Measurements from ENCODE around the gene MYBBP1A. TPM values are rescaled to one million over a fixed set of nuclear protein-coding genes. Genes with fewer than 3 reads are reported as not detected.

MYBBP1A gene
- total RNA-seq, 1 donor from 2014 or later = 73.5 TPM

GRCh38 chr17:4577386-4577993, 22.3 kb upstream of the MYBBP1A start:
- Mint-ChIP-seq H3K9me3 (no peaks in the 10 kb centered on the region), H3K27ac (peak overlapping the region; percentile 85), H3K4me1 (peaks cover 64% of the 10 kb centered on the region), H3K4me3 (no peak overlapping the region), H3K27me3 (ENCODE audit: low read depth) (no peaks in the 10 kb centered on the region), H3K36me3 (no peaks in the 10 kb centered on the region)
- DNase-seq (ENCODE audit: low spot score in 2 of 2, unreplicated experiment in 2 of 2) = no peak
- no peak for TF ChIP-seq CTCF (IDR thresholded peaks at IDR 0.05; ENCODE audit: unreplicated experiment)

- TF ChIP-seq CTCF (IDR thresholded peaks at IDR 0.05; ENCODE audit: unreplicated experiment) = no peak
- Mint-ChIP-seq H3K9me3 (no peaks in the 10 kb centered on the region), H3K27me3 (ENCODE audit: low read depth) (no peaks in the 10 kb centered on the region), H3K27ac (peak overlapping the region; percentile 88), H3K4me1 (peaks cover 57% of the 10 kb centered on the region), H3K36me3 (no peaks in the 10 kb centered on the region), H3K4me3 (no peak overlapping the region)
- DNase-seq (ENCODE audit: low spot score in 2 of 2, unreplicated experiment in 2 of 2) = no peak
Observed at GRCh38 chr17:4576729-4577322, 21.6 kb upstream of the MYBBP1A start.

GRCh38 chr17:4576161-4576558, 21.0 kb upstream of the MYBBP1A start:
- Mint-ChIP-seq H3K4me3 (no peak overlapping the region), H3K36me3 (no peaks in the 10 kb centered on the region), H3K27ac (peak overlapping the region; percentile 88), H3K27me3 (ENCODE audit: low read depth) (no peaks in the 10 kb centered on the region), H3K4me1 (peaks cover 51% of the 10 kb centered on the region), H3K9me3 (no peaks in the 10 kb centered on the region)
- no peak for DNase-seq (ENCODE audit: low spot score in 2 of 2, unreplicated experiment in 2 of 2)
- no peak for TF ChIP-seq CTCF (IDR thresholded peaks at IDR 0.05; ENCODE audit: unreplicated experiment)

GRCh38 chr17:4574448-4575045, 19.4 kb upstream of the MYBBP1A start:
- no peaks in the 10 kb centered on the region for H3K9me3 Mint-ChIP-seq
- no peak for TF ChIP-seq CTCF (IDR thresholded peaks at IDR 0.05; ENCODE audit: unreplicated experiment)
- peak overlapping the region; percentile 86 for H3K27ac Mint-ChIP-seq

GRCh38 chr17:4573669-4574068, 18.5 kb upstream of the MYBBP1A start:
- no peak for TF ChIP-seq CTCF (IDR thresholded peaks at IDR 0.05; ENCODE audit: unreplicated experiment)
- Mint-ChIP-seq H3K9me3 (no peaks in the 10 kb centered on the region), H3K4me3 (no peak overlapping the region), H3K27me3 (ENCODE audit: low read depth) (no peaks in the 10 kb centered on the region), H3K27ac (peak overlapping the region; percentile 22), H3K36me3 (no peaks in the 10 kb centered on the region), H3K4me1 (peaks cover 48% of the 10 kb centered on the region)
- DNase-seq (ENCODE audit: low spot score in 2 of 2, unreplicated experiment in 2 of 2) = no peak

More at GRCh38 chr17:4574448-4575045, 19.4 kb upstream of the MYBBP1A start:
- peaks cover 46% of the 10 kb centered on the region for H3K4me1 Mint-ChIP-seq
- no peaks in the 10 kb centered on the region for H3K27me3 Mint-ChIP-seq (ENCODE audit: low read depth)
- no peaks in the 10 kb centered on the region for H3K36me3 Mint-ChIP-seq
- no peak overlapping the region for H3K4me3 Mint-ChIP-seq
- DNase-seq (ENCODE audit: low spot score in 2 of 2, unreplicated experiment in 2 of 2) = no peak

Measured in mesothelial cell of epicardium (in vitro differentiated cells).